Fibroblast of skin of abdomen (primary cell): ENCODE results near the gene DOHH.
"Not testable (repeated sequence)": the region's sequence is repeated elsewhere in the genome, so short reads cannot be mapped to it uniquely, and the experiment has no call there.

Source experiments
- DNase-seq: peaks from one replicate; pipeline ENCODE4 v3.0.0-alpha.2; 2013

DOHH gene

GRCh38 chr19:3518659-3519058 is 18.2 kb upstream of the DOHH start:
- DNase-seq: no peak

GRCh38 chr19:3518255-3518654 is 17.8 kb upstream of the DOHH start:
- no peak for DNase-seq

- DNase-seq: no peak
Observed at GRCh38 chr19:3517638-3518037, 17.2 kb upstream of the DOHH start.

- DNase-seq: no peak
Observed at GRCh38 chr19:3516675-3517207, 16.3 kb upstream of the DOHH start.

GRCh38 chr19:3515891-3516422 is 15.5 kb upstream of the DOHH start:
- peak; percentile 78 for DNase-seq

GRCh38 chr19:3514930-3515329 is 14.5 kb upstream of the DOHH start:
- DNase-seq: peak; percentile 25

GRCh38 chr19:3513229-3514140 is 13.0 kb upstream of the DOHH start:
- no peak for DNase-seq

- DNase-seq: no peak
Observed at GRCh38 chr19:3512562-3513228, 12.2 kb upstream of the DOHH start.

GRCh38 chr19:3511506-3512251 is 11.2 kb upstream of the DOHH start:
- no peak for DNase-seq

GRCh38 chr19:3510727-3511126 is 10.3 kb upstream of the DOHH start:
- DNase-seq: no peak

- DNase-seq: peak; percentile 60
Observed at GRCh38 chr19:3509566-3509989, 9.1 kb upstream of the DOHH start.

- DNase-seq: peak; percentile 31
Observed at GRCh38 chr19:3508771-3509535, 8.5 kb upstream of the DOHH start.

- DNase-seq: not testable (repeated sequence)
Observed at GRCh38 chr19:3508121-3508661, 7.7 kb upstream of the DOHH start.

GRCh38 chr19:3507371-3508120 is 7.1 kb upstream of the DOHH start:
- DNase-seq: no peak

GRCh38 chr19:3506384-3507340 is 6.2 kb upstream of the DOHH start:
- no peak for DNase-seq

- peak; percentile 99 for DNase-seq
Observed at GRCh38 chr19:3505598-3506383, 5.3 kb upstream of the DOHH start, which contains the start of gene FZR1. Gene FZR1, plus strand, starts transcription at chr19:3506311. Its CDS starts 16,679 bp downstream, at chr19:3522990.

GRCh38 chr19:3504735-3505134 is 4.3 kb upstream of the DOHH start:
- no peak for DNase-seq

GRCh38 chr19:3503036-3503572 is 2.6 kb upstream of the DOHH start:
- DNase-seq: no peak
